NT2/D1 (cell line): ENCODE results near the gene SRCAP.

ENCODE experiments used
- SUZ12 ChIP-seq: IDR thresholded peaks from 2 replicates; pipeline ENCODE4 v1.6.1; 2011; ENCODE audit not compliant: insufficient read length, insufficient read depth; ENCODE audit errors: extremely low read depth
- YY1 ChIP-seq: IDR thresholded peaks from 2 replicates; pipeline ENCODE4 v1.6.1; 2011; ENCODE audit not compliant: insufficient read length, insufficient read depth
- ZNF274 ChIP-seq: IDR thresholded peaks from 2 replicates; pipeline ENCODE4 v1.6.1; 2011; ENCODE audit warnings: mild to moderate bottlenecking, low read depth, low read length

- TF ChIP-seq YY1 = no peak
- no peak for TF ChIP-seq ZNF274
- no peak for TF ChIP-seq SUZ12
Observed at GRCh38 chr16:30662449-30662848, 36.5 kb upstream of the SRCAP start.
